GM19240 (cell line): ENCODE results near the gene ECE2.
A peak's percentile ranks its signal among the peaks of the same experiment; 100 is the strongest.

Source experiments
- DNase-seq: peaks from one replicate; pipeline ENCODE4 v3.0.0; 2011; ENCODE audit warnings: low spot score; ENCODE audit not compliant: insufficient read length

ECE2 gene

GRCh38 chr3:184311633-184312032 lies 35.8 kb downstream of the ECE2 start:
- DNase-seq: no peak

GRCh38 chr3:184314363-184314699 lies 38.5 kb downstream of the ECE2 start, which contains the start of gene EIF4G1:
EIF4G1 (plus strand) TSS chr3:184314606; CDS start chr3:184315797, 1,191 bp downstream.
- peak; percentile 92 for DNase-seq

- peak; percentile 50 for DNase-seq
Observed at GRCh38 chr3:184314700-184315542, 39.1 kb downstream of the ECE2 start.

GRCh38 chr3:184315543-184315867 lies 39.7 kb downstream of the ECE2 start:
- no peak for DNase-seq

- DNase-seq: no peak
Observed at GRCh38 chr3:184315871-184316661, 40.2 kb downstream of the ECE2 start.

- no peak for DNase-seq
Observed at GRCh38 chr3:184316792-184317191, 41.0 kb downstream of the ECE2 start.

GRCh38 chr3:184317201-184317600 lies 41.4 kb downstream of the ECE2 start:
- DNase-seq: no peak

- DNase-seq: no peak
Observed at GRCh38 chr3:184320104-184320445, 44.3 kb downstream of the ECE2 start.

- no peak for DNase-seq
Observed at GRCh38 chr3:184321666-184322065, 45.8 kb downstream of the ECE2 start.

GRCh38 chr3:184322731-184323487 lies 47.1 kb downstream of the ECE2 start:
- DNase-seq: no peak

- no peak for DNase-seq
Observed at GRCh38 chr3:184323696-184324095, 47.9 kb downstream of the ECE2 start.

- no peak for DNase-seq
Observed at GRCh38 chr3:184325269-184325668, 49.4 kb downstream of the ECE2 start.

- DNase-seq: no peak
Observed at GRCh38 chr3:184325715-184326369, 50.0 kb downstream of the ECE2 start.

- DNase-seq: no peak
Observed at GRCh38 chr3:184327171-184327570, 51.3 kb downstream of the ECE2 start.

GRCh38 chr3:184328516-184328915 lies 52.7 kb downstream of the ECE2 start:
- DNase-seq: no peak

GRCh38 chr3:184332370-184333090 lies 56.7 kb downstream of the ECE2 start:
- no peak for DNase-seq

- DNase-seq: no peak
Observed at GRCh38 chr3:184333190-184333589, 57.4 kb downstream of the ECE2 start.

- DNase-seq: no peak
Observed at GRCh38 chr3:184333700-184334099, 57.9 kb downstream of the ECE2 start.

- DNase-seq: no peak
Observed at GRCh38 chr3:184334470-184335158, 58.8 kb downstream of the ECE2 start.

GRCh38 chr3:184335291-184335660 lies 59.5 kb downstream of the ECE2 start:
- DNase-seq: no peak
